ENCODE data around the gene GORAB. TPM values are rescaled to one million over a fixed set of nuclear protein-coding genes. Genes with fewer than 3 reads are reported as not detected.

The GORAB gene
- total and polyA plus RNA-seq, 4 donors = 7.6 to 17.3 (median 11.9) TPM

DNA sequence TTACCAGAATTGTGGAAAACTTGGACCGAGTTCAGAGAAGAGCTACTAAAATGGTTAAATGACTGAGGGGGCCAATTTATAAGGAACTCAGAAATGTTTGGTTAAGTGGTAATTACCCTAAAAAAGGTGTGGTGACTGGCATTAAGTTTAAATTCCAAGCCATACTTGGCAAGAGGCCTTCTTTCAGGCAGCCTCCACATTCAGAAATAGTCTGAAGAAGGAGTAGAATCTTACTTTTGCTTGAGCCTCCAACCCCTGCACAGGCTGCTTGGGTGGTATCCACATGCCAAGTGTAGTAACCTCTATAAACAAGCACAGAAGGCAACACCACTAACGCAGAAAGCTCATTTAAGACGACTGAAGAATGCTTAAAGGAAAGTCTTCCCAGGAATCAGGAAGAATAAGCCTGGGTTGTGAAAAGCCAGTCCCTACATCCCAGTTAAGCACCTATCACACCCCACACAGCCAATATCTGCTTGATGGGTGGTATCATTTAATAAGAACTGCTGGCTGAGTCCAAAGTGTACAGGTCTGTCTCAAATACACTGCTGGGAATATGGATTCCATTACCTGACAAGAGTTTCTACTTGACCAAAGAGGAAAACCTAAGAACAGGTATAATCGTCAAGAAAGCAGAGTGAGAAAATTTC lies 13.7 kb upstream of the GORAB start:
- DNase-seq = no peak
- Histone ChIP-seq H3K4me3 (no peak overlapping the region), H3K9ac (ENCODE audit: insufficient read depth in 1 of 2, low read length in 2 of 2) (no peak overlapping the region), H3K27ac (ENCODE audit: low read depth in 1 of 2, low read length in 1 of 2) (no peak overlapping the region), H3K9me3 (ENCODE audit: control insufficient read depth in 4 of 4, insufficient read depth in 3 of 4, low read length in 3 of 4) (no peaks in the 10 kb centered on the region), H3K27me3 (ENCODE audit: control insufficient read depth in 3 of 3, insufficient read depth in 3 of 3, low read length in 2 of 3) (peaks cover 0 to 5% (median 3%) of the 10 kb centered on the region in 3 donors), H3K4me1 (ENCODE audit: control insufficient read depth in 5 of 5, insufficient read depth in 5 of 5, low read length in 5 of 5) (peaks cover 0 to 3% (median 0%) of the 10 kb centered on the region in 5 donors), H3K36me3 (ENCODE audit: control insufficient read depth in 4 of 4, insufficient read depth in 4 of 4, low read length in 4 of 4) (no peaks in the 10 kb centered on the region)
- TF ChIP-seq, protein P1, sequence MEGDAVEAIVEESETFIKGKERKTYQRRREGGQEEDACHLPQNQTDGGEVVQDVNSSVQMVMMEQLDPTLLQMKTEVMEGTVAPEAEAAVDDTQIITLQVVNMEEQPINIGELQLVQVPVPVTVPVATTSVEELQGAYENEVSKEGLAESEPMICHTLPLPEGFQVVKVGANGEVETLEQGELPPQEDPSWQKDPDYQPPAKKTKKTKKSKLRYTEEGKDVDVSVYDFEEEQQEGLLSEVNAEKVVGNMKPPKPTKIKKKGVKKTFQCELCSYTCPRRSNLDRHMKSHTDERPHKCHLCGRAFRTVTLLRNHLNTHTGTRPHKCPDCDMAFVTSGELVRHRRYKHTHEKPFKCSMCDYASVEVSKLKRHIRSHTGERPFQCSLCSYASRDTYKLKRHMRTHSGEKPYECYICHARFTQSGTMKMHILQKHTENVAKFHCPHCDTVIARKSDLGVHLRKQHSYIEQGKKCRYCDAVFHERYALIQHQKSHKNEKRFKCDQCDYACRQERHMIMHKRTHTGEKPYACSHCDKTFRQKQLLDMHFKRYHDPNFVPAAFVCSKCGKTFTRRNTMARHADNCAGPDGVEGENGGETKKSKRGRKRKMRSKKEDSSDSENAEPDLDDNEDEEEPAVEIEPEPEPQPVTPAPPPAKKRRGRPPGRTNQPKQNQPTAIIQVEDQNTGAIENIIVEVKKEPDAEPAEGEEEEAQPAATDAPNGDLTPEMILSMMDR (IDR thresholded peaks at IDR 0.05; ENCODE audit: control extremely low read depth, extremely low read depth) = no peak
- WGBS, 2 donors = 88 to 96% methylated on average over 4 of the region's 4 CpGs
- ATAC-seq (ENCODE audit: insufficient read depth, low FRiP score) = no peak

GRCh38 chr1:170518965-170519364 lies 13.0 kb upstream of the GORAB start:
- TF ChIP-seq, protein P1 (IDR thresholded peaks at IDR 0.05; ENCODE audit: control extremely low read depth, extremely low read depth) = no peak
- WGBS, 2 donors = 93 to 95% methylated on average over 3 of the region's 3 CpGs

DNA sequence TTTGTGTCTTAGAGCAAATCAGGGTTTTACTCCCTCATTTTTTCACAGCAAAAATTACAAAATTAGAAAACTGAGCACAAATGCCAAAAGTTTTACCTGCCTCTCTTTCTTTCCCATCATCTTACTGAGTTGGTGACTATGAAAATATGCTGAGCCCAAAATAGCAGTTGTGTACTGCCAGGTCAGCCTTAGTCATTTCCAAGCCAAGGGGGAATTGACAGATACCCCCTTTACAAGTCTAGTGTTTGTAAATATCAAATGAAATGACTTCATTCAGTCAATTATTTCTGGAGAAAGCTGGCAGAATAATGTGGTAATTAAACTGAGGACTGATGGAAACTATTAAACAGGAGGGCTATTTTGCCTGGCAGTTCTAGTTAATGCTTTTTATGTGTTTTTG lies 11.4 kb upstream of the GORAB start:
- peaks cover 0 to 3% (median 0%) of the 10 kb centered on the region in 5 donors for H3K4me1 ChIP-seq (ENCODE audit: control insufficient read depth in 5 of 5, insufficient read depth in 5 of 5, low read length in 5 of 5)
- DNase-seq = no peak
- peaks cover 0 to 5% (median 3%) of the 10 kb centered on the region in 3 donors for H3K27me3 ChIP-seq (ENCODE audit: control insufficient read depth in 3 of 3, insufficient read depth in 3 of 3, low read length in 2 of 3)
- no peak overlapping the region for H3K27ac ChIP-seq (ENCODE audit: low read depth in 1 of 2, low read length in 1 of 2)
- no peaks in the 10 kb centered on the region for H3K36me3 ChIP-seq (ENCODE audit: control insufficient read depth in 4 of 4, insufficient read depth in 4 of 4, low read length in 4 of 4)
- TF ChIP-seq, protein P1 (IDR thresholded peaks at IDR 0.05; ENCODE audit: control extremely low read depth, extremely low read depth) = no peak
- no peak for ATAC-seq (ENCODE audit: insufficient read depth, low FRiP score)
- H3K4me3 ChIP-seq = no peak overlapping the region
- H3K9ac ChIP-seq (ENCODE audit: insufficient read depth in 1 of 2, low read length in 2 of 2) = no peak overlapping the region
- H3K9me3 ChIP-seq (ENCODE audit: control insufficient read depth in 4 of 4, insufficient read depth in 3 of 4, low read length in 3 of 4) = no peaks in the 10 kb centered on the region

More at GRCh38 chr1:170518965-170519364, 13.0 kb upstream of the GORAB start:
- no peaks in the 10 kb centered on the region for H3K9me3 ChIP-seq (ENCODE audit: control insufficient read depth in 4 of 4, insufficient read depth in 3 of 4, low read length in 3 of 4)
- no peak overlapping the region for H3K9ac ChIP-seq (ENCODE audit: insufficient read depth in 1 of 2, low read length in 2 of 2)
- no peak overlapping the region for H3K4me3 ChIP-seq
- DNase-seq = no peak
- H3K27ac ChIP-seq (ENCODE audit: low read depth in 1 of 2, low read length in 1 of 2) = no peak overlapping the region
- H3K36me3 ChIP-seq (ENCODE audit: control insufficient read depth in 4 of 4, insufficient read depth in 4 of 4, low read length in 4 of 4) = no peaks in the 10 kb centered on the region
- ATAC-seq (ENCODE audit: insufficient read depth, low FRiP score) = no peak
- peaks cover 0 to 3% (median 0%) of the 10 kb centered on the region in 5 donors for H3K4me1 ChIP-seq (ENCODE audit: control insufficient read depth in 5 of 5, insufficient read depth in 5 of 5, low read length in 5 of 5)
- H3K27me3 ChIP-seq (ENCODE audit: control insufficient read depth in 3 of 3, insufficient read depth in 3 of 3, low read length in 2 of 3) = peaks cover 0 to 5% (median 3%) of the 10 kb centered on the region in 3 donors

DNA sequence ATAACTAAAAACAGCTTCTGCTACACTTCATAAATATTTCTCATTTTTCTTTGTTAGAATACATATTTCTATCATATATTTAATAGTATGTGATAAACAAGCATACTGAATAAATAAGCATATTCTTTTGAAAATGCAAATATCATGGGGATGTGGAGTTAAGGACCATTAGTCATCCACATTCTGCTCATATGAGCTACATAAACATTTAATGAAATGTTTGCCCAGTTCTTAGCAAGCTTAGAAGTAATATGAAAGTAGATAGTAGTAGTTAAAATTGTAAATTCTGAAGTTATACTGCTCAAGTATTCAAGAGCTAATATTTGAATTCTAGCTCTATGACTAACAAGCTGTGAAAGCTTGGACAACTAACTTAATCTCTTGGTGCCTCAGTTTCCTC lies 10.1 kb upstream of the GORAB start:
- no peak overlapping the region for H3K4me3 ChIP-seq
- no peak overlapping the region for H3K9ac ChIP-seq (ENCODE audit: insufficient read depth in 1 of 2, low read length in 2 of 2)
- H3K9me3 ChIP-seq (ENCODE audit: control insufficient read depth in 4 of 4, insufficient read depth in 3 of 4, low read length in 3 of 4) = no peaks in the 10 kb centered on the region
- TF ChIP-seq, protein P1 (IDR thresholded peaks at IDR 0.05; ENCODE audit: control extremely low read depth, extremely low read depth) = no peak
- no peak overlapping the region for H3K27ac ChIP-seq (ENCODE audit: low read depth in 1 of 2, low read length in 1 of 2)
- no peaks in the 10 kb centered on the region for H3K36me3 ChIP-seq (ENCODE audit: control insufficient read depth in 4 of 4, insufficient read depth in 4 of 4, low read length in 4 of 4)
- H3K27me3 ChIP-seq (ENCODE audit: control insufficient read depth in 3 of 3, insufficient read depth in 3 of 3, low read length in 2 of 3) = peaks cover 0 to 11% (median 3%) of the 10 kb centered on the region in 3 donors
- ATAC-seq (ENCODE audit: insufficient read depth, low FRiP score) = no peak
- no peak for DNase-seq
- peaks cover 0 to 3% (median 0%) of the 10 kb centered on the region in 5 donors for H3K4me1 ChIP-seq (ENCODE audit: control insufficient read depth in 5 of 5, insufficient read depth in 5 of 5, low read length in 5 of 5)
